Vagina (tissue), 2 donors: ENCODE data around the gene OLFM1. TPM values are rescaled to one million over a fixed set of nuclear protein-coding genes. Genes with fewer than 3 reads are reported as not detected.
"Not testable (repeated sequence)": the region's sequence is repeated elsewhere in the genome, so short reads cannot be mapped to it uniquely, and the experiment has no call there.

Source experiments
- DNase-seq, 2 donors: peaks; one replicate each; pipeline ENCODE4 v3.0.0-alpha.2; 2017; ENCODE audit errors: extremely low spot score in 2 of 2
- H3K27ac ChIP-seq: fragments of 200-600 bp; sonication (generic); one replicate; pipeline ENCODE4 v1.5.1; 2019
- H3K27me3 ChIP-seq: fragments of 200-600 bp; sonication (generic); one replicate; pipeline ENCODE4 v1.5.1; 2019
- H3K36me3 ChIP-seq, 2 donors: fragments of 200-600 bp; sonication (generic); one replicate each; pipeline ENCODE4 v1.5.1; 2017 to 2019
- H3K4me1 ChIP-seq: fragments of 200-600 bp; sonication (generic); one replicate; pipeline ENCODE4 v1.5.1; 2019
- H3K4me3 ChIP-seq, 2 donors: fragments of 200-600 bp; sonication (generic); 1 replicate in 1 of 2; 2 replicates in 1 of 2; pipeline ENCODE4 v1.5.1; 2016 to 2019
- H3K9me3 ChIP-seq: fragments of 200-600 bp; sonication (generic); one replicate; pipeline ENCODE4 v1.5.1; 2019
- CTCF ChIP-seq, 3 experiments: fragments of 450-650 bp in 2 of 3; fragments of 200-600 bp in 1 of 3; sonication (generic) in 1 of 3; IDR thresholded peaks; one replicate each; pipeline ENCODE4 v1.5.1; 2017 to 2019; ENCODE audit warnings: antibody characterized with exemption in 3 of 3, mild to moderate bottlenecking in 2 of 3, moderate library complexity in 2 of 3
- POLR2A ChIP-seq, 2 donors: fragments of 450-650 bp; IDR thresholded peaks; one replicate each; pipeline ENCODE4 v1.6.1; 2017; ENCODE audit warnings: antibody characterized with exemption in 2 of 2, mild to moderate bottlenecking in 2 of 2, moderate library complexity in 2 of 2
- POLR2AphosphoS5 ChIP-seq, 2 donors: sonication (generic); formaldehyde crosslinking; IDR thresholded peaks; one replicate each; pipeline ENCODE4 v1.9.0; 2017; ENCODE audit warnings: antibody characterized with exemption in 2 of 2, mild to moderate bottlenecking in 2 of 2, low read depth in 1 of 2; ENCODE audit not compliant: insufficient read depth in 1 of 2
- intact Hi-C: fragments of 100-400 bp; cut with DNase I; formaldehyde crosslinking; loops from one replicate; pipeline ENCODE4 v1.15.1; 2023
- total RNA-seq: library from RNA; depleted of rRNA; stranded (reverse); fragments of >200 nt; gene quantifications from one replicate; pipeline ENCODE4 v1.2.3, GENCODE V29; 2016

OLFM1 gene
- total RNA-seq, 1 donor from 2014 or later = 39.0 TPM

GRCh38 chr9:135109650-135110049, 22.2 kb downstream of the OLFM1 start:
- no peak overlapping the region for H3K27ac ChIP-seq
- H3K27me3 ChIP-seq = no peaks in the 10 kb centered on the region
- DNase-seq = no peak
- no peaks in the 10 kb centered on the region for H3K4me1 ChIP-seq
- H3K4me3 ChIP-seq = no peak overlapping the region
- intact Hi-C loops = no loop called here
- no peaks in the 10 kb centered on the region for H3K9me3 ChIP-seq
- no peaks in the 10 kb centered on the region for H3K36me3 ChIP-seq
- TF ChIP-seq CTCF (IDR thresholded peaks at IDR 0.05) (no peak), POLR2AphosphoS5 (IDR thresholded peaks at IDR 0.05; ENCODE audit: insufficient read depth in 1 of 2, low read depth in 1 of 2) (no peak), POLR2A (IDR thresholded peaks at IDR 0.05) (no peak)

GRCh38 chr9:135110416-135110815, 22.9 kb downstream of the OLFM1 start:
- intact Hi-C loops = no loop called here
- DNase-seq = no peak
- no peaks in the 10 kb centered on the region for H3K27me3 ChIP-seq

GRCh38 chr9:135111600-135111999, 24.1 kb downstream of the OLFM1 start:
- H3K27me3 ChIP-seq, intact Hi-C loops, H3K9me3 ChIP-seq, H3K27ac ChIP-seq, H3K4me3 ChIP-seq, H3K4me1 ChIP-seq, DNase-seq, H3K36me3 ChIP-seq: not testable (repeated sequence)

More at GRCh38 chr9:135110416-135110815, 22.9 kb downstream of the OLFM1 start:
- no peak overlapping the region for H3K27ac ChIP-seq
- H3K9me3 ChIP-seq = no peaks in the 10 kb centered on the region
- no peaks in the 10 kb centered on the region for H3K36me3 ChIP-seq
- TF ChIP-seq POLR2AphosphoS5 (IDR thresholded peaks at IDR 0.05; ENCODE audit: insufficient read depth in 1 of 2, low read depth in 1 of 2) = no peak
- TF ChIP-seq POLR2A (IDR thresholded peaks at IDR 0.05) = no peak
- no peak for TF ChIP-seq CTCF (IDR thresholded peaks at IDR 0.05)
- no peaks in the 10 kb centered on the region for H3K4me1 ChIP-seq
- no peak overlapping the region for H3K4me3 ChIP-seq

GRCh38 chr9:135116371-135116770, 28.9 kb downstream of the OLFM1 start:
- Histone ChIP-seq H3K9me3 (no peaks in the 10 kb centered on the region), H3K4me3 (no peak overlapping the region), H3K4me1 (no peaks in the 10 kb centered on the region), H3K27me3 (no peaks in the 10 kb centered on the region), H3K36me3 (no peaks in the 10 kb centered on the region), H3K27ac (no peak overlapping the region)
- TF ChIP-seq POLR2AphosphoS5 (IDR thresholded peaks at IDR 0.05; ENCODE audit: insufficient read depth in 1 of 2, low read depth in 1 of 2) (no peak), CTCF (IDR thresholded peaks at IDR 0.05) (no peak), POLR2A (IDR thresholded peaks at IDR 0.05) (no peak)
- intact Hi-C loops = no loop called here
- no peak for DNase-seq

GRCh38 chr9:135116881-135117280, 29.4 kb downstream of the OLFM1 start:
- Histone ChIP-seq H3K27ac (no peak overlapping the region), H3K27me3 (no peaks in the 10 kb centered on the region), H3K36me3 (no peaks in the 10 kb centered on the region), H3K9me3 (no peaks in the 10 kb centered on the region), H3K4me3 (no peak overlapping the region), H3K4me1 (no peaks in the 10 kb centered on the region)
- intact Hi-C loops = no loop called here
- no peak for DNase-seq
- TF ChIP-seq POLR2AphosphoS5 (IDR thresholded peaks at IDR 0.05; ENCODE audit: insufficient read depth in 1 of 2, low read depth in 1 of 2) (no peak), POLR2A (IDR thresholded peaks at IDR 0.05) (no peak)

GRCh38 chr9:135117281-135117680, 29.8 kb downstream of the OLFM1 start:
- TF ChIP-seq CTCF (IDR thresholded peaks at IDR 0.05) (no peak), POLR2AphosphoS5 (IDR thresholded peaks at IDR 0.05; ENCODE audit: insufficient read depth in 1 of 2, low read depth in 1 of 2) (no peak), POLR2A (IDR thresholded peaks at IDR 0.05) (no peak)
- Histone ChIP-seq H3K27me3 (no peaks in the 10 kb centered on the region), H3K27ac (no peak overlapping the region), H3K36me3 (no peaks in the 10 kb centered on the region), H3K4me1 (no peaks in the 10 kb centered on the region), H3K4me3 (no peak overlapping the region), H3K9me3 (no peaks in the 10 kb centered on the region)
- no peak for DNase-seq
- intact Hi-C loops = no loop called here
